ENCODE data around the gene MYO1F. TPM values are rescaled to one million over a fixed set of nuclear protein-coding genes. Genes with fewer than 3 reads are reported as not detected.

Gene MYO1F
- total and polyA plus RNA-seq, 2 of the 13 experiments (the other 11 are each of a cell fraction or from before 2014, with no cell fraction given), result 0.09 to 0.13 TPM

GRCh38 chr19:8513687-8514504 is 63.3 kb downstream of the MYO1F start, which contains the start of gene ZNF414 (continued):
- TF ChIP-seq ZNF329 (CRISPR knock-in tag; IDR thresholded peaks at IDR 0.05; ENCODE audit: low read depth), result no peak
- no peak for TF ChIP-seq DZIP1 (CRISPR knock-in tag; IDR thresholded peaks at IDR 0.05)
- TF ChIP-seq, protein P1, sequence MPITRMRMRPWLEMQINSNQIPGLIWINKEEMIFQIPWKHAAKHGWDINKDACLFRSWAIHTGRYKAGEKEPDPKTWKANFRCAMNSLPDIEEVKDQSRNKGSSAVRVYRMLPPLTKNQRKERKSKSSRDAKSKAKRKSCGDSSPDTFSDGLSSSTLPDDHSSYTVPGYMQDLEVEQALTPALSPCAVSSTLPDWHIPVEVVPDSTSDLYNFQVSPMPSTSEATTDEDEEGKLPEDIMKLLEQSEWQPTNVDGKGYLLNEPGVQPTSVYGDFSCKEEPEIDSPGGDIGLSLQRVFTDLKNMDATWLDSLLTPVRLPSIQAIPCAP (CRISPR knock-in tag; IDR thresholded peaks at IDR 0.05; ENCODE audit: low read depth), result no peak
- TF ChIP-seq SUZ12 (IDR thresholded peaks at IDR 0.05; ENCODE audit: low read depth, low read length), result no peak
- TF ChIP-seq ZBTB25 (CRISPR knock-in tag; IDR thresholded peaks at IDR 0.05), result peak; percentile 17; the same call in 1 of the 2 replicates
- TF ChIP-seq ZNF12 (CRISPR knock-in tag; IDR thresholded peaks at IDR 0.05), result peak; percentile 10; the same call in 1 of the 2 replicates
- no peak for TF ChIP-seq ZBTB21 (CRISPR knock-in tag; IDR thresholded peaks at IDR 0.05)
- no peak for TF ChIP-seq ZNF746 (CRISPR knock-in tag; IDR thresholded peaks at IDR 0.05)
- TF ChIP-seq NFKB2 (CRISPR knock-in tag; IDR thresholded peaks at IDR 0.05; ENCODE audit: borderline replicate concordance), result peak; percentile 54; the same call in 1 of the 2 replicates
- peak; percentile 27 for TF ChIP-seq TFDP2 (CRISPR knock-in tag; IDR thresholded peaks at IDR 0.05)
- TF ChIP-seq NFIC (IDR thresholded peaks at IDR 0.05; ENCODE audit: low read length), result no peak
- peak; percentile 73 for TF ChIP-seq ZFX (CRISPR knock-in tag; IDR thresholded peaks at IDR 0.05; ENCODE audit: low read depth)
- TF ChIP-seq, protein P2, sequence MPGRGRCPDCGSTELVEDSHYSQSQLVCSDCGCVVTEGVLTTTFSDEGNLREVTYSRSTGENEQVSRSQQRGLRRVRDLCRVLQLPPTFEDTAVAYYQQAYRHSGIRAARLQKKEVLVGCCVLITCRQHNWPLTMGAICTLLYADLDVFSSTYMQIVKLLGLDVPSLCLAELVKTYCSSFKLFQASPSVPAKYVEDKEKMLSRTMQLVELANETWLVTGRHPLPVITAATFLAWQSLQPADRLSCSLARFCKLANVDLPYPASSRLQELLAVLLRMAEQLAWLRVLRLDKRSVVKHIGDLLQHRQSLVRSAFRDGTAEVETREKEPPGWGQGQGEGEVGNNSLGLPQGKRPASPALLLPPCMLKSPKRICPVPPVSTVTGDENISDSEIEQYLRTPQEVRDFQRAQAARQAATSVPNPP (CRISPR knock-in tag; IDR thresholded peaks at IDR 0.05), result no peak
- TF ChIP-seq BRD4 (CRISPR knock-in tag; IDR thresholded peaks at IDR 0.05), result no peak
- TF ChIP-seq ZNF543 (CRISPR knock-in tag; IDR thresholded peaks at IDR 0.05), result no peak
- no peak for TF ChIP-seq ZNF44 (CRISPR knock-in tag; IDR thresholded peaks at IDR 0.05)
- peak; percentile 88 for TF ChIP-seq POLR2G (IDR thresholded peaks at IDR 0.05; ENCODE audit: low read depth, low read length)
- peak; percentile 44 for TF ChIP-seq AGO2 (optimal IDR thresholded peaks at IDR 0.05; ENCODE audit: low read depth, low read length)
- no peak for TF ChIP-seq KLF13 (CRISPR knock-in tag; IDR thresholded peaks at IDR 0.05)
- peak; percentile 3; the same call in 1 of the 2 replicates for TF ChIP-seq FOXC1 (CRISPR knock-in tag; IDR thresholded peaks at IDR 0.05; ENCODE audit: borderline replicate concordance)

Data from HepG2 (cell line).